D341Med (cell line): ENCODE results near the gene EXO1.

Experiments used
- DNase-seq: peaks from one replicate; pipeline ENCODE4 v3.0.0; 2012; ENCODE audit warnings: low spot score

Gene EXO1

GRCh38 chr1:241894016-241894415, 46.0 kb downstream of the EXO1 start:
- DNase-seq: no peak

GRCh38 chr1:241895013-241895412, 47.0 kb downstream of the EXO1 start:
- DNase-seq: no peak

GRCh38 chr1:241896670-241896962, 48.6 kb downstream of the EXO1 start:
- no peak for DNase-seq

GRCh38 chr1:241899210-241899609, 51.2 kb downstream of the EXO1 start:
- DNase-seq: no peak

- no peak for DNase-seq
Observed at GRCh38 chr1:241900381-241900780, 52.4 kb downstream of the EXO1 start.

GRCh38 chr1:241902391-241903065, 54.5 kb downstream of the EXO1 start:
- no peak for DNase-seq

GRCh38 chr1:241916196-241916595, 68.2 kb downstream of the EXO1 start:
- DNase-seq: no peak

GRCh38 chr1:241917487-241917886, 69.5 kb downstream of the EXO1 start:
- no peak for DNase-seq

- DNase-seq: no peak
Observed at GRCh38 chr1:241918879-241919278, 70.9 kb downstream of the EXO1 start.

- DNase-seq: no peak
Observed at GRCh38 chr1:241924080-241924808, 76.2 kb downstream of the EXO1 start.

GRCh38 chr1:241926141-241926540, 78.1 kb downstream of the EXO1 start:
- DNase-seq: no peak

GRCh38 chr1:241927321-241927720, 79.3 kb downstream of the EXO1 start:
- DNase-seq: no peak

- no peak for DNase-seq
Observed at GRCh38 chr1:241932845-241933244, 84.8 kb downstream of the EXO1 start.

- no peak for DNase-seq
Observed at GRCh38 chr1:241934201-241934848, 86.3 kb downstream of the EXO1 start.

GRCh38 chr1:241934866-241935265, 86.9 kb downstream of the EXO1 start:
- DNase-seq: no peak
